Anterior cingulate cortex (tissue), 58 donors: ENCODE results near the gene PAPPA.

ENCODE experiments used
- DNase-seq, 58 donors: peaks; one replicate each; lab custom pipeline; 2025; lab: John Stamatoyannopoulos, UW

Gene PAPPA

DNA sequence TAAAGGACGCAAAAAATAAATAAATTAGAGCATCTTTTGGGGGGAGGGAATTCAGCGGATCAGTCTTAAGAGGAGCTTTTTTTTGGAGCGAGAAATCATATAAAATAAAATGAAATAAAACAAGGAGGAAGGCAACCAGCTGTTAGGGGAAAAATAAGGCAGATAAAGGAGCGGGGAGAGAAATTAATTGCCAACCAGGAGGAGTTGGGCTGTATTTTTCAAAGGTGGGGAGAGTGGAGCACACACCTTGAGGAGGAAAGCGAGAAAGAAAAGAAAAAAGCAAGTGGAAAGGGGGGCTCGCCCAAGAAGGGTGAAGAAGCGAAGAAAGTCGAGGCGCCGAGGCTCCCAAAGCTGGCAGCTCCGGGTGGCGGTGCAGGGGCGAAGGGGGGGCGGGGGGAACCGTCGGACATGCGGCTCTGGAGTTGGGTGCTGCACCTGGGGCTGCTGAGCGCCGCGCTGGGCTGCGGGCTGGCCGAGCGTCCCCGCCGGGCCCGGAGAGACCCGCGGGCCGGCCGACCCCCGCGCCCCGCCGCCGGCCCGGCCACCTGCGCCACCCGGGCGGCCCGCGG is at the start of gene PAPPA:
TSS of gene PAPPA (plus strand) at position 27 of the 569 bp plus-strand sequence. CDS start at position 409, 382 bp downstream.
- DNase-seq = no peak

DNA sequence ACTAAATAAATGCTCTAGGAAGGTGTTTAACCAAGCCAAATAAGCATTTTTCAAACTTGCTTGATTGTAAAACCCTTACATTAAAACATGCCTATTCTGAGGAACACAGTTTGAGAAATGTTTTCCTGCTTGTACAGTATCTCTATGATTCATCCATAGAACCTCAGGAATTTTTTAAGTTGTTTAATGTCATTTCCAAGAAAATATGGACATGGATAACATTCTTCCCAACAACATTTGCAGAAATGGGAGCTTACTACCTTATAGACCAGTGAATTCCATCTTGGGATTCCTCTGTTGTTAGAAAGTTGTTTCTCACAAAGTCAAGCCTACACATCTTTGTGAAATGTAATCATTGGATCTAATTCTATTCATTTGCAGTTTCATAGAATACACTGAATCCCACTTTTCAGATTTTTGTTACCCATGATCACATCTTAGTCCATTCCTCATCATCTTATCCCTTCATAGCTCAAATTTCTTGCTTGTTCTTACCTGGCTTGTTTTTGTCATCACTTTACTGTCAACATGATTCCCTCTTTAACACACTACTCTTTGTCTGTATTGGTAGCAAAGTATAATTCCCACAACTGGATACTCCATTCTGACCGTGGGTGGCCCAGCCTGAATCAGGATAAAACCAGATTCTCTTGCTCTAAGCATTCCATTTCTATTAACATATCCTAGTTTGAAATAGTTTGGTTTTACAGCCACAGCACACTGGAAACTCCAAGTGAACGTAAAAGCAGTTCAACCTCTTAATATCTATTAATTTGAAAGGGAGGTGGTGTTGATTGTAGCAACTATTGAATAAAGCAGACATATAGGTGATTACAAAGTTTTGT is 49.4 kb upstream of the PAPPA start:
- DNase-seq = no peak

DNA sequence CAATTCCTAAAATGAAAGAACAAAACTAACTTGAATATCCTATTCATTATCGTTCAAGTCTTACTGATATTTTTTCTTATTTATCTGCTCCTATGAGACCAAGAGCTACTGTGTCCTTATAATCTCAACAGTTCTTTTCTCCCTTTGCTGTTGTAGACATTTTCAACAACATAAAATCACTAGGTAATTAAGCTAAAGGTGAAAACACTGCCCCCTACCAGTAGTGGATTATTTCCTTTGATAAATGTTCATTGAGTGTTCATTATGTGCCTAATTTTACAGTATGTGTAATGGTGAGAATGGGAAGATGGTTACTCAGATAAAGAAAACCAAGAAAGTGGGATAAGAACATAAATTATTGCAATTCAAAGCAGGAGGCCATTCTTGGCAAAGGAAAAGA is 41.4 kb upstream of the PAPPA start:
- DNase-seq = no peak

DNA sequence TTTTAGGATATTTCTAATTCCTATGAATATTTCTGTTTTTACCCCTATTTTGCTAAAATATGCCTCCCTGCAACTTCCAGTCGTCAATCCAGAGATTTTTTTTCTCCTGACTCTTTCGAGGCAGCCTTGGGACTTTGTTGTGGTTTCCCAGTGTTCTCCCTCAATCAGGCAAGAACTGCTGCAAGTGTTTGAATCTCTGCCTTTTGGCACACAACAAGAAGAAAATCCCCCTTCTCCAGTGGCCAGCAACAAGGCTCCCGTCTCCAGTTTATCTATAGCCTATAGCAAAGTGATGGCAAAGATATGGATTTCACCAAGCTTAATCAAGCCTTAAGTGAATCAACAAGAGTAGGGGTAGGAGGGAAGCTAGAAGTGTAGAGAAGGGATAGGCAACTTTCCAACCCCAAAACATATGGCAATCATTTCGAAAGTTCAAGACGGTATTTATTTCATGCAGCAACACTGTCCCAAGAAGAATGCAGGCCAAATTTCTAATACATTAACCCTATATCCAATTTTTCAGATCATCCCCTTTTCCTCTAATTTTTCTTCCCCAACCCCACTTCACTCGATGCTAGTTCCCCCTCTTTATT is 37.7 kb upstream of the PAPPA start:
- DNase-seq = no peak

DNA sequence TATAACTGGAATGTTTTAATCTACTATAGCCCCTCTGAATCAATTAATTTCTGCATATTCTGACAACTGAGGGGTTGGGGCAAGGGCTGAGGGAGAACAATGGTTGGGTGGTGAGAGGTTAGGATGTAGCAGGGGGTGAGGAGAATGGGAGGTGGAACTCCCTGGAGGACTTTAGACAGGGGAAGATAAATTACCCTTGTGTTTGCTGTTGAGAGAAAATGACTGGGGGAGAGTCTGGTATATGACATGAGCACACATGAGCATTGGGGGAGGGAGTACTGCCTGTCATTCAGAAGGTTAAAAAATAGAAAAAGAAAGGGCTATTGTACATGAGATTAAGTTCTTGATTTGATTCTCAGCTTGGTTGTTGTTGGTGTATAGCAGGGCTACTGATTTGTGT is 37.2 kb upstream of the PAPPA start:
- DNase-seq = no peak

- DNase-seq = no peak
Measured at GRCh38 chr9:116123171-116123570, 30.4 kb upstream of the PAPPA start.

GRCh38 chr9:116124472-116125040 is 29.0 kb upstream of the PAPPA start:
- DNase-seq = no peak

- no peak for DNase-seq
Measured at GRCh38 chr9:116133163-116133562, 20.4 kb upstream of the PAPPA start.

GRCh38 chr9:116134975-116135374 is 18.6 kb upstream of the PAPPA start:
- DNase-seq = no peak

GRCh38 chr9:116137010-116137409 is 16.6 kb upstream of the PAPPA start:
- DNase-seq = no peak

DNA sequence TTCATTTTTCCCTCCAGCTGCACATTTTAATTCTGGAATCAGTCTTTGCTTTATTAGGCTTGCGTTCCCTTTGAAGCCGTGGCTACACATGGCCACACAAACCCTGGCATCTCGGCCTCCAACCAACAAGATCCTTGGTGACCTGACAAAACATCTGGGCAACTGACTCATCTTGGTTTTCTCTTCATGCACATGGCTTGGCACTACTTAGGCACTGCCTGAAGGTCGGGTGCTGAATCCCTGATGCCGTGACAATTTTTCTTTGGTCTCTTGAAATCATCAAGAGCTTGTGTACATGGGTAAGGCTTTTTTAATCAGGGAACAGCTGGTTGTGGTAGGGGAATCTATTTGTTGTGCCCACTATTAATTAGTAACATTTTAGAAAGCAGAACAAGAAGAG is 16.0 kb upstream of the PAPPA start:
- no peak for DNase-seq

DNA sequence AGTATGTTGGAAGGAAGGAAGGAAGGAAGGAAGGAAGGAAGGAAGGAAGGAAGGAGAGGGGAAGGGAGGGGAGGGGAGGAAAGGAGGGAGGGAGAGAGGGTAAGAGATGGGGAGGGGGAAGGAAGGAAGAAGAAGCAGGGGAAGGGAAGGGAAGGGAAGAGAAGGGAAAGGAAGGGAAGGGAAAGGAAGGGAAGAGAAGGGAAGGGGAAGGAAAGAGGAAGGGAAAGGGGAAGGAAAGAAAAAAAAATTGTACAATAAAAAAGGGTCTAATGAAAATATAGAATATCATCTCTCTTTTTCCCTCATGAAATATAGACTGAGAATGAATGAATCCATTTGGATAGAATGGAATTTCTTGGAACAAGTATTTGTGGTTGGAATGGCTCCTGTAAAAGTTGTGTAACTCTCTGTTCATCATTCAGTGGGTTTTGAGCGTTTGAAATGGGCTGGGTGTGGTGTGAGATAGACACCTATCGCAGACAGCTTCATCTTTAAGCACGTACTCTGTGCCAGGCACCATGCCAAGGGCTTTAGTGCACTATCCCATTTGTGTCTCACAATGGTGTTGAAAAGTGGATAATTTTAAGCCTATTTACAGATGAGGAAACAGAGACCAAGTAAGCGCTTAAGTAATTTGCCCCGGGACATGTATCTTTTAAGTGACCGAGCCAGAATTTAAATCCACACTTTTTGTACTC is 11.6 kb upstream of the PAPPA start:
- DNase-seq = no peak

DNA sequence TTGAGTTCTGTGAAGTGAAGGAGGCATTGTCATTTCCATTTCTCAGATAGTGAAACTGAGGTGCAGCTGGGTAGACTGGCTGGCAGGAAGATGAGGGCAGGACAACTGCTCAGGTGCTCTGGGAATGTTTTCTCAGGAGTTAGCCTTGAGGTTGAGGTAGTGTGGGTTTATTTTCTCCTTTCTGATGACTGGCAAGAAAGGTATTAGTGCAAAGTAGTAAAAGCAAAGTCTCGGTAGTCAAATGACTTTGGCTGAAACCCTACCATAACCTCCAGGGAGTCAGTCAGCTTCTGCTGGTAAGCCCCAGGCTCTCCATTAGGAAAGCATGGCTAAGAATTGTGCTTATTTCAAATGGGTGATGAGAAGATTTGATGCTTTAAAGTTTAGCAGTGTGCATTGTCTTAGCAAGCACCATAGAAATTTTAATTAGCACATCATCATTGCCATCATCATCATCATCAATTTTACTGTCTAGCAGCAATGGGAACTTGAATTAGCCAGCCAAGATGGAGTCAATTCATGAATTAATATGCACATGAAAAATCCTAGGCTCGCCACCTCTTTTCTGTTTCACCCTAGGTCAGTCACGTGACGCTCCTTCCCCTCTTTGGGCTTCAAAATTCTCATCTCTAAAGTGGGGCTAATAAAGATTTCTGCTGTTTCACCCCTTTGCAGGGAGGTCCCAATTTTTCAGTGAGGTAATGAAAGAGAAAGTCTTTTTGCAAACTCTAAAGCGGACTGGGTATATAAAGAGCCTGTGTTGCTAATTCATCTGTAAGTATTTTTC is 10.7 kb upstream of the PAPPA start:
- DNase-seq = no peak

DNA sequence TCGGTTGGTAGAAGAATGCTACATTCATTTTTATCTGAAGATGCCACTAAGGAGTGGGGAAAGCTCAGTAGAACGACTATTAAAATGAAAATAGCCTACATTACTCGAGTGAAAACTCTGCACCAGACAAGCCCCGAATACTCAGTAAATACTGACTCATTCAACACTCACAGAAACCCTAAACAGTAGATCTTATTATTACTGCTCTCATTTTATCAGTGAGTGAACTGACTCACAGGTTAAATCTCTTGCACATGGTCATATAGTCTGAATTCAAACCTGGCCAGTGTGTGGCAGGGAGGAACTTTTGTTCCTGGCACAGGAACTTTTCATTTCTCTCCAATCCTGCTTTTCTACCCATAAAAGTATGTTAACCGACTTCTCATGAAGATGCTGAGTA is 9.6 kb upstream of the PAPPA start:
- no peak for DNase-seq

- DNase-seq = no peak
Measured at GRCh38 chr9:116144555-116144954, 9.0 kb upstream of the PAPPA start.

- no peak for DNase-seq
Measured at GRCh38 chr9:116145036-116145435, 8.6 kb upstream of the PAPPA start.

- DNase-seq = no peak
Measured at GRCh38 chr9:116147821-116148220, 5.8 kb upstream of the PAPPA start.

GRCh38 chr9:116149844-116150243 is 3.7 kb upstream of the PAPPA start:
- peak in 2 of 58 donors; percentile 5 for DNase-seq

DNA sequence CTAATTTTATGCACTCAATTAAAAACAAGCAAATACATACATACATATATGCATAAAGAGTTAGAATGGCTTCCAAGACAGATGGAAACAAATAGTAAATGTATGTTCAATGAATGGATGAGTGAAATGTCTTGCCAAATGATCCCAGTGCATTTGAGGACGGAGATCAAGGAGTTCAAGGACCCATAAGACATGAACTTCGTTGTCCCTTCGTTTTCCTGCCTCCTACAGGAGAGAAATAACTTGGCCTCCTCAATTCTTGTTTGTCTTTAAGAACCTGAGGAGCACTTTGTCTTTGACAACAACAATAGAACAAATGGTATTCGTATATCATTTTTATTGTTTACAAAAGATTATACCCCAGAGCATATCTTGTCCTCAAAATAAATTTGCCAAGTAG is 2.4 kb upstream of the PAPPA start:
- DNase-seq = no peak

- no peak for DNase-seq
Measured at GRCh38 chr9:116151966-116152381, 1.6 kb upstream of the PAPPA start.
